ENCODE results near the gene NLGN3.

Gene NLGN3

DNA sequence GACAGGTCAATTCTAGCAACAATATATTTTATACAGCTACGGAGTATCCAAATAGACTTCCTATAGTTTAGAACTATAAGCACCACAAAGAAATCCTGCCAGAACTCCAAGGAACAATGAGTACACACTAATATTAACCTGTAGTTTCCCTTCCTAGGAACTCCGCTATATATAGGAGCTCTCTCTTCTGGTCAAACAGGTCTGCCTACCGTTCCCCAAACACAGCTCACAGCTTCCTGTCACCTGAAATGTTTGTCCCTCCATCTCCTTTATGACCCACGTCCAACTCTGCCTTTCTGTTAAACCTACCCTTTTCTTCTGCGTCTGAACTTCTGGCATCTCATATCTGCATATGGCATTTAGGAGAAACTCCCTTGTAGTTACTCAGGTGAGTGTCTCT lies 67.9 kb downstream of the NLGN3 start:
- in situ Hi-C loops (cut with MboI; ENCODE audit: low sequenced_read_pairs): no loop called here

- in situ Hi-C loops (cut with MboI; ENCODE audit: low sequenced_read_pairs): no loop called here
Observed at GRCh38 chrX:71214152-71214551, 69.5 kb downstream of the NLGN3 start.

DNA sequence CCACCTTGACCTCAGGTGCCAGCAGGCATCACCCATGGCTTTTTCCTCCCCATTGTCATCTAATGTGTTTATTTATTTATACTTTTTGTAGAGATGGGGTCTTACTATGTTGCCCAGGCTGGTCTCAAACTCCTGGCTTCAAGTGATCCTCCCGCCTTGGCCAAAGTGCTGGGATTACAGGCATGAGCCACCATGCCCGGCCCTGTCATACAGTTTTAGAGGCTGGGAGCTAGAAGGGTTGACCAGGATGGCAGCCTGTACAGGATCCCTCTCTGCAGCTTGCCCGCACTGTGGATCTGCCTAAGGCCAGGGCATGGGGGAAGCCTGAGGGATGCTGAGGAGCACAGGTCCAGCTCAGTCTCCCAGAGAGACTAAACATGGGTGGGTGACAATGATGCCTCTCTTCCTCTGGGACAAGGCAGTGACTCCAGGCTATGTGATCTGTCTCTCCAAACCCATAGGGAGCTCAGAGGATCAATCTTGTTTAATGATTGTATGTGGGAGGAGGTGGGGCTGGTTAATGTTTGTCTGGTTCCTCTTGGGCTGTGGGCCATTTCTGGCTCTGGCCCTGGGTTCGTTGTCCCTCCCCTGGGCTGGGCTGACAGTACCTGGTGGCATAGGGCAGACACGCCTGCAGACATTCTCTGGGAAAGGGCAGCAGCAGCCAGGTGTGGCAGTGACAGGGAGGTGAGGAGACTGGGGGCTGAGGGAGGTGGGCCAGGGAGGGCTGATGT lies 70.1 kb downstream of the NLGN3 start:
- in situ Hi-C loops (cut with MboI; ENCODE audit: low sequenced_read_pairs): no loop called here

GRCh38 chrX:71215338-71215912 lies 70.8 kb downstream of the NLGN3 start:
- in situ Hi-C loops (cut with MboI; ENCODE audit: low sequenced_read_pairs): no loop called here

DNA sequence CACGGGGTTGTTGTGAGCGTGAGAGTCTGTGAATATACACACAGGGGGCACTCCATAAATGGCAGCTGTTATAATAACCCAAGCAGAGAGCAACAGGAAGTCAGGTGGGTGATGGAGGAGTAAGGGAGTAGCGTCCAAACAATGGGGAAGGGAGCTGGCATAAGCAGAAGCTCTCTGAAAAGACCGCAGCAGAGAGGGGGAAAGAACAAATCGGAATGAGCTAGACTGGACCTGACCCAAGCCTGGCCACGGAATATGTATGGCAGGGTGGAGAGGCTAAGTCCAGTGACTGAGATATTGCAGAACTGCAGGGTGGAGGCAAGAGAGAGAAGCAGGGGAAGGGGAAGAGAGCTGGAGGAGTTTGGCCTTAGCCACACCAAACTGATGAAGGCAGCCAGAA lies 71.8 kb downstream of the NLGN3 start:
- in situ Hi-C loops (cut with MboI; ENCODE audit: low sequenced_read_pairs): no loop called here

GRCh38 chrX:71217298-71217697 lies 72.7 kb downstream of the NLGN3 start:
- in situ Hi-C loops (cut with MboI; ENCODE audit: low sequenced_read_pairs): no loop called here

Data from HL-60/S4 treated with retinoic acid at 250 ng/mL for 4 days and 3 days (cell line).